HG03558 (cell line): ENCODE data around the gene CRADD.
A peak's percentile ranks its signal among the peaks of the same experiment; 100 is the strongest.
"Not testable (repeated sequence)": the region's sequence is repeated elsewhere in the genome, so short reads cannot be mapped to it uniquely, and the experiment has no call there.

ENCODE experiments used
- ATAC-seq: cut with Tn5 transposase; IDR thresholded peaks from one replicate; pipeline ENCODE4 v1.9.1; 2021; ENCODE audit warnings: moderate number of reproducible peaks; ENCODE audit not compliant: unreplicated experiment; ENCODE audit errors: extremely low read depth

Gene CRADD

GRCh38 chr12:93776581-93777018, 99.4 kb downstream of the CRADD start:
- ATAC-seq, result no peak

- no peak for ATAC-seq
Observed at GRCh38 chr12:93777254-93777653, 100.1 kb downstream of the CRADD start.

- no peak for ATAC-seq
Observed at GRCh38 chr12:93778306-93778705, 101.1 kb downstream of the CRADD start.

GRCh38 chr12:93778766-93779165, 101.6 kb downstream of the CRADD start:
- ATAC-seq, result no peak

- ATAC-seq, result no peak
Observed at GRCh38 chr12:93780101-93780641, 103.0 kb downstream of the CRADD start.

GRCh38 chr12:93780886-93781285, 103.7 kb downstream of the CRADD start:
- not testable (repeated sequence) for ATAC-seq

- ATAC-seq, result not testable (repeated sequence)
Observed at GRCh38 chr12:93781961-93782360, 104.8 kb downstream of the CRADD start.

GRCh38 chr12:93782853-93783252, 105.7 kb downstream of the CRADD start:
- ATAC-seq, result no peak

- no peak for ATAC-seq
Observed at GRCh38 chr12:93783832-93784231, 106.7 kb downstream of the CRADD start.

- ATAC-seq, result no peak
Observed at GRCh38 chr12:93784339-93785086, 107.3 kb downstream of the CRADD start.

GRCh38 chr12:93785249-93786010, 108.3 kb downstream of the CRADD start:
- peak; percentile 48 for ATAC-seq

GRCh38 chr12:93786656-93787397, 109.7 kb downstream of the CRADD start:
- no peak for ATAC-seq

GRCh38 chr12:93788853-93789252, 111.7 kb downstream of the CRADD start:
- no peak for ATAC-seq

GRCh38 chr12:93789767-93790166, 112.6 kb downstream of the CRADD start:
- ATAC-seq, result no peak

- no peak for ATAC-seq
Observed at GRCh38 chr12:93790472-93791152, 113.4 kb downstream of the CRADD start.

- no peak for ATAC-seq
Observed at GRCh38 chr12:93793007-93793406, 115.8 kb downstream of the CRADD start.

GRCh38 chr12:93793983-93794382, 116.8 kb downstream of the CRADD start:
- ATAC-seq, result no peak

GRCh38 chr12:93794738-93795137, 117.6 kb downstream of the CRADD start:
- ATAC-seq, result no peak

- ATAC-seq, result no peak
Observed at GRCh38 chr12:93795352-93795751, 118.2 kb downstream of the CRADD start.

- no peak for ATAC-seq
Observed at GRCh38 chr12:93796729-93797128, 119.6 kb downstream of the CRADD start.
